Measurements from ENCODE around the gene RUNDC3A. TPM values are rescaled to one million over a fixed set of nuclear protein-coding genes. Genes with fewer than 3 reads are reported as not detected.
A peak's percentile ranks its signal among the peaks of the same experiment; 100 is the strongest.

Gene RUNDC3A
- total RNA-seq, 1 donor: under 0.01 TPM

GRCh38 chr17:44349553-44350070 is 41.2 kb downstream of the RUNDC3A start:
- H3K4me3 ChIP-seq (ENCODE audit: low read depth, low read length): no peak overlapping the region
- DNase-seq (ENCODE audit: low read depth): no peak
- no peak for TF ChIP-seq CTCF (IDR thresholded peaks at IDR 0.05; ENCODE audit: insufficient read depth, low read depth, low read length)

GRCh38 chr17:44350733-44351226 is 42.4 kb downstream of the RUNDC3A start:
- H3K4me3 ChIP-seq (ENCODE audit: low read depth, low read length): no peak overlapping the region
- peak; percentile 50 for DNase-seq (ENCODE audit: low read depth)
- TF ChIP-seq CTCF (IDR thresholded peaks at IDR 0.05; ENCODE audit: insufficient read depth, low read depth, low read length): peak; percentile 81

GRCh38 chr17:44351464-44351863 is 43.1 kb downstream of the RUNDC3A start:
- no peak for TF ChIP-seq CTCF (IDR thresholded peaks at IDR 0.05; ENCODE audit: insufficient read depth, low read depth, low read length)
- H3K4me3 ChIP-seq (ENCODE audit: low read depth, low read length): no peak overlapping the region
- DNase-seq (ENCODE audit: low read depth): no peak

- no peak for TF ChIP-seq CTCF (IDR thresholded peaks at IDR 0.05; ENCODE audit: insufficient read depth, low read depth, low read length)
- H3K4me3 ChIP-seq (ENCODE audit: low read depth, low read length): no peak overlapping the region
- DNase-seq (ENCODE audit: low read depth): no peak
Measured at GRCh38 chr17:44351961-44352827, 43.8 kb downstream of the RUNDC3A start.

GRCh38 chr17:44352828-44353671 is 44.6 kb downstream of the RUNDC3A start:
- H3K4me3 ChIP-seq (ENCODE audit: low read depth, low read length): no peak overlapping the region
- TF ChIP-seq CTCF (IDR thresholded peaks at IDR 0.05; ENCODE audit: insufficient read depth, low read depth, low read length): no peak
- DNase-seq (ENCODE audit: low read depth): no peak

GRCh38 chr17:44353672-44354331 is 45.4 kb downstream of the RUNDC3A start:
- DNase-seq (ENCODE audit: low read depth): no peak
- TF ChIP-seq CTCF (IDR thresholded peaks at IDR 0.05; ENCODE audit: insufficient read depth, low read depth, low read length): no peak
- no peak overlapping the region for H3K4me3 ChIP-seq (ENCODE audit: low read depth, low read length)

Data from fibroblast of villous mesenchyme (primary cell).